ENCODE data around the gene SRD5A1.

Gene SRD5A1

GRCh38 chr5:6604946-6605345 is 28.3 kb upstream of the SRD5A1 start:
- DNase-seq (ENCODE audit: low read depth in 2 of 2): no peak

- DNase-seq (ENCODE audit: low read depth in 2 of 2): no peak
These were observed 26.2 kb upstream of the SRD5A1 start for GRCh38 chr5:6606884-6607558.

DNA sequence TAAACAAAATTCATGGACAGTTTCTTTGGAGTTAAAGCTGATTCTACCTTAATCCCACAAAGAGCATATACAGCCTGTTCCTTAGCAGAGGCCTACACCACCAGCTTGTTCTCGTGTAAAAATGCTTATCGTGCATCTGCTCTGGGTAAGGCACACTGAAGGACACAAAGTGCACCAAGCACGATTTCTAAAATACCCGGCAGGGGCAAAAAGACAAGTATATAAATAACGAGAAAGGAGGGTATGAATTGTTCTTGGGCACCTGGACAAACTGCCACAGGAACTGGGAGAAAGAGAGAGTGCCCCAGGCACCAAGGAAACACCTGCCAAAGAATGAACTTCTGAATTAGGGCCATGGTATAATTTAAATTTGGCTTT is 25.7 kb upstream of the SRD5A1 start:
- DNase-seq (ENCODE audit: low read depth in 2 of 2): no peak

DNA sequence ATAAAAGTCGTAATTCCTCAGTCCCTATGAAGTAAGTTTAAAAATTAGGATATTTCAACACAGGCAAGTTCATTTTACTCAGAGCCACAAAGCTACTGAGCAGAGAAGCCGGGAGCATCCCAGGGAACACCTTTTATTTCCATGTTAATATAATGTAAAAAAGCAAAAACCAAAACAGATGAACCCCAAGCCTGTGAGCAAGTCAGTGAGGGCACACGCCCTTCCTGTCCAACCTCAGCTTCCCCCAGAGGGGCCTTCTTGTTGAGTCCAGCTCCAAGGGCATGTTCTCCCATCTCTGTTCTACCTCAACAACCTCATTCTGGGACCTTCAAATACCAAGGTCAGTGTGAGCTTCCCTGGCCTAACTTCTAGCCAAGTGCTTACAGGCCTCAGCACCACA is 25.2 kb upstream of the SRD5A1 start:
- no peak for DNase-seq (ENCODE audit: low read depth in 2 of 2)

GRCh38 chr5:6611334-6612256 is 21.6 kb upstream of the SRD5A1 start:
- DNase-seq (ENCODE audit: low read depth in 2 of 2): no peak

GRCh38 chr5:6615034-6615815 is 18.0 kb upstream of the SRD5A1 start:
- no peak for DNase-seq (ENCODE audit: low read depth in 2 of 2)

- no peak for DNase-seq (ENCODE audit: low read depth in 2 of 2)
These were observed 16.6 kb upstream of the SRD5A1 start for GRCh38 chr5:6616632-6617031.

DNA sequence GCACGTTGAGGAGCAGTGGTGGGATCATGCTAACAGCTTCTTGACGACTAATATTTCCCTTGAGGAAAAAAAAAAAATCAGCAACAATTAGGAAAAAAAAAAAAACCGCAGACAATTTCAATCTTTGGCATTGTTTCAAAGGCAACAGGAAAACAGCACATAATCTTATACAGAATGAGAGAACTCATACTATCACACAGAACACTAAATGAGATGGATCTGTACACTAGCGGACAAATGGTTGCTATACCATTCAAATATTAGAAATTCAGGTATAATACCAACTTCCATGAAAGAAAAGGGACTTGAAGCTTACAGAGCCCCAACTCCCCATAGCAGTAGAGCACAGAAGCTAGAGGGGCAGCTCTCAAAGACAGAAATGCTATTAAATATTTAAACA is 10.0 kb upstream of the SRD5A1 start:
- no peak for DNase-seq (ENCODE audit: low read depth in 2 of 2)

GRCh38 chr5:6623941-6624340 is 9.3 kb upstream of the SRD5A1 start:
- DNase-seq (ENCODE audit: low read depth in 2 of 2): no peak

- DNase-seq (ENCODE audit: low read depth in 2 of 2): no peak
These were observed 6.7 kb upstream of the SRD5A1 start for GRCh38 chr5:6626508-6626907.

- no peak for DNase-seq (ENCODE audit: low read depth in 2 of 2)
These were observed 1.8 kb upstream of the SRD5A1 start for GRCh38 chr5:6631441-6631840.

DNA sequence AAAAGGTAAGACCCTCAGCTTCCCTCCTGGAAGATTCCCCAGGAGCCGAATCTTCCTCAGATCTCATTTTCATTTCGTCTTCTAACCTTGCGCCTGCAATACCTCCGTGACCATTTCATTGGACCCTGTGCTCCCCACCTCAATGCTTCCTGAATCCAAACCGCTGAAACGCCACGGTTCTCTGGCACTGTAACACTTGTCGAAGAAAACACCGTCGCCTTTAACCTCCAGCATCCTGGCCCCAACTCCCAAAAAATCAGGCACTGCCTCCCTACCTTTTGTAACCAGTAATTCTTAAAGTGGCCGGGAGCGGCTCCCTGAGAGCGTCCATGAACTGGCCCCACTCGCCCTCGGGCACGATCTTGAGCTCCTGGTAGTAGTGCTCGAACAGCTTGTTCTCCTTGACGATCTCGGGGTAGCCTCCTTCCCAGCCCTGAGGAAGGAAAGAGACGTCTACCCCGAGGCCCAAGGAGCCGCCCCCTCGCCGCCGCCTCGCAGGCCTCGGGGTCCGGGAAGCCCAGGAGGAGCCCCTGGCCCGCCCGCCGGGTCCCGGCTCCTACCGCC is 834 bp upstream of the SRD5A1 start:
- no peak for DNase-seq (ENCODE audit: low read depth in 2 of 2)

GRCh38 chr5:6633469-6634245 is 417 bp downstream of the SRD5A1 start:
- DNase-seq (ENCODE audit: low read depth in 2 of 2): no peak

DNA sequence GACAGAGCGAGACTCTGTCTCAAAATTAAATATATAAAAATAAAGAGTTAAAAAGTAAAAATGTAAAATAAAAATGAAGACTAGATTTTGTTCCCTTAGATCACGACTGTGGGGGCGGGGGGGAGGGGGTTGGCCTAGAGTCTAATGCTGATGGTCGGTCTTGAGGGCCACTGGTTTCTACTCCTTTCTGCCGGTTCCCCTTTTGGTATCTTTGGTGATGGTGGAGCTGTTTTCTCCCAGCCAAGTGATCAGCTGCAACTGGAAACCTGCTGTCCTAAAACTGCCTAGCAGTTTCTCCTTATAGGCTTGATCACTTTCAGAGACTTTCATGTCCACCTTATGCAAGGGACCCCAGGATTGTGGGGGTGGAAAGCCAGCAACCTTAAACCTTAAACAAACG is 1.1 kb downstream of the SRD5A1 start:
- DNase-seq (ENCODE audit: low read depth in 2 of 2): no peak

- DNase-seq (ENCODE audit: low read depth in 2 of 2): no peak
These were observed 1.7 kb downstream of the SRD5A1 start for GRCh38 chr5:6634788-6635430.

DNA sequence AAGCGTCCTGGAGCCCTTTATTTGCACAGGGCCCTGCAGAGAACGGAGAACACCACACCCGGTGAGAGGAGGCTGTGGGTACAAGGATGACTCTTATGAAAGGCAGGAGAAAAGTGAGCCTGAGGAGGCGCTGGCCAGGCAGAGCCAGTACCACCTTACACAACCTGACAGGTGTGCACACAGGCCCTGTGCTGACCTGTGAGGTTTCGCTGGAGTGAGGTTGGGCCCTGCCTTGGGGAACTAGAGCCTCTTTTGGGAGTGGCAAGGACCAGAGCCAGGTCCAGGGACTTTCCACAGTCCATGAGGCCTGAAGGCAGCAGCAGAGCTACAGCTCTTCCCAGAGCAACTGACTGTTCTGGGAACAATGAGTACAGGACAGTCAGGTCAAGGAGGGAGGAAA is 3.1 kb downstream of the SRD5A1 start:
- no peak for DNase-seq (ENCODE audit: low read depth in 2 of 2)

GRCh38 chr5:6637022-6637421 is 3.8 kb downstream of the SRD5A1 start:
- no peak for DNase-seq (ENCODE audit: low read depth in 2 of 2)

GRCh38 chr5:6637590-6637989 is 4.3 kb downstream of the SRD5A1 start:
- DNase-seq (ENCODE audit: low read depth in 2 of 2): no peak

- no peak for DNase-seq (ENCODE audit: low read depth in 2 of 2)
These were observed 5.0 kb downstream of the SRD5A1 start for GRCh38 chr5:6638236-6638635.

- no peak for DNase-seq (ENCODE audit: low read depth in 2 of 2)
These were observed 9.4 kb downstream of the SRD5A1 start for GRCh38 chr5:6642655-6643054.

- no peak for DNase-seq (ENCODE audit: low read depth in 2 of 2)
These were observed 11.6 kb downstream of the SRD5A1 start for GRCh38 chr5:6644794-6645241.

Measured in fibroblast of skin of left quadriceps (primary cell).